HG02885 (cell line): Measurements from ENCODE around the gene CLPTM1L.
"Not testable (repeated sequence)": the region's sequence is repeated elsewhere in the genome, so short reads cannot be mapped to it uniquely, and the experiment has no call there.

Experiments used
- ATAC-seq: cut with Tn5 transposase; IDR thresholded peaks from one replicate; pipeline ENCODE4 v1.9.1; 2021; ENCODE audit warnings: mild to moderate bottlenecking; ENCODE audit not compliant: unreplicated experiment, poor library complexity

Gene CLPTM1L

GRCh38 chr5:1280177-1281037, 64.5 kb downstream of the CLPTM1L start:
- ATAC-seq: no peak

DNA sequence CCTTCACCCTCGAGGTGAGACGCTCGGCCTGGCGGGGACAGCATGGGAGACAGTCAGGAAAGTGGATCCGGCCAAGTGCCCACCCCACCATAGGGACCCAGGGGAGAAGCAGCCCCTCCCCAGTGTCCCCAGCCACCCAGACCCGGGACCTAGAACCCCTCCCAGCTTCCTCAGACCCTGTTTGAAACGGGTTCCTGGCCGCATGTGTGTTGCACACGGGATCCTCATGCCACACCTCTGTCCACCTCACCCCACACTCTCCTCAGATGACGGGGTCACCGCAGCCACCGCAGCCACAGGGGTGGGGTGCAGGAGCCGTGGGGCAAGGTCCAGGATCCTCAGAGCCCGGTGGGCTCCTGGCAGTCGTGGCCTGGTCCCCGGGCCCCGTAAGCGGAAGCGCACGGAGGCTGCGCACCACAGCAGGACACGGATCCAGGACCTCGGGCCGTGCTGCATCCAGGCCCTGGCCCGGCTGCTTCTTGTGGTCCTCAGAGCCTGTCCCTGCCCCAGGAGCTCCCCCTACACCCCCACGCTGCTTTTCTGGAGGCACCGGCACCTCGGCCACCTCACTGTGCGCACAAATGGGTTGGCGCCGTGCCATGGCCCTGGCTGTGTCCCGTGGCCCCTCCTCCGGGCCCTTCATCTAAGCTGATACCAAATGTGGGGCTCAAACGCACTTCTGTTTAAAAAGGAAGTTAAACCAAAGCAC, 65.3 kb downstream of the CLPTM1L start:
- no peak for ATAC-seq

- no peak for ATAC-seq
These were observed 66.0 kb downstream of the CLPTM1L start for GRCh38 chr5:1278656-1279442.

GRCh38 chr5:1278216-1278615, 66.7 kb downstream of the CLPTM1L start:
- no peak for ATAC-seq

- ATAC-seq: no peak
These were observed 67.1 kb downstream of the CLPTM1L start for GRCh38 chr5:1277781-1278180.

GRCh38 chr5:1277331-1277730, 67.6 kb downstream of the CLPTM1L start:
- no peak for ATAC-seq

- no peak for ATAC-seq
These were observed 68.0 kb downstream of the CLPTM1L start for GRCh38 chr5:1276930-1277329.

GRCh38 chr5:1275397-1276391, 69.2 kb downstream of the CLPTM1L start:
- ATAC-seq: not testable (repeated sequence)

DNA sequence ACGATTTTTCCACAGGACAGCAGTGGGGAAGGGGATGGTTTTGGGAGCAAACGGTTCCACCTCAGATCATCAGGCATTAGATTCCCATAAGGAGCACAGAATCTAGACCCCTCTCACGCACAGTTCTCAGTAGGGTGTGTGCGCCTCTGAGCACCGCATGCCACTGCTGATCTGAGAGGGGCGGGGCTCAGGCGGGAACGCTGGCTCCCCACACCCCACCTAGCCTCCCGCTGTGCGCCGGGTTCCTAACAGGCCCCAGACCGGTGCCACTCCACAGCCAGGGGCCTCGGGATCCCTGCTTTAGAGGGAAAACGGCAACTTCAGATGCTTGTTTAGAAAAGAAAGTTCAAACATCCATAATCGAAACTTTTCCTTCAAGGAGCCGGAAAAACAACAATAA, 70.4 kb downstream of the CLPTM1L start:
- ATAC-seq: no peak

DNA sequence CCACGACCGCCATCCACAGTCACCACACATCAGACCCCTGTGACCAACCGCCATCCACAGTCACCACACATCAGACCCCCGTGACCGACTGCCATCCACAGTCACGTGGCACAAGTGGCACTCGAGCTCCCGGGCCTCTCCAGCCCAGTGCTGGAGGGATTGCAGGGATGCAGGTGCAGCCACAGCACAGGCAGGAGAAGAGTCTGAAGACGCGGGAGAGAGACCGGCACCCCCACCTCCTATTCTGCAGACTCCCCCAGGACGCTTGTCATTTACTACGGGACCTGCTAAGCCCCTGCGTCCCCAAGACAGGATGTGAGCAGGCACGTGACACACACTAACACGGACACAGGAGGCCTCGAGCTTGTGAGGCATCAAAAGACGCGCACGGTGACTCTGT, 71.2 kb downstream of the CLPTM1L start:
- ATAC-seq: no peak

- ATAC-seq: no peak
These were observed 72.7 kb downstream of the CLPTM1L start for GRCh38 chr5:1272201-1272600.

GRCh38 chr5:1270933-1271914, 73.7 kb downstream of the CLPTM1L start:
- ATAC-seq: no peak

- no peak for ATAC-seq
These were observed 74.5 kb downstream of the CLPTM1L start for GRCh38 chr5:1270426-1270825.

GRCh38 chr5:1268666-1269065, 76.2 kb downstream of the CLPTM1L start:
- ATAC-seq: no peak

- ATAC-seq: no peak
These were observed 76.8 kb downstream of the CLPTM1L start for GRCh38 chr5:1268056-1268455.
